GM12878 (cell line): ENCODE data around the gene PPP1R3C. TPM values are rescaled to one million over a fixed set of nuclear protein-coding genes. Genes with fewer than 3 reads are reported as not detected.

Experiments
- ATAC-seq: fragments of 200-7000 bp; cut with Tn5 transposase; 3 replicates; pipeline ENCODE4 v1.9.1; 2020; ENCODE audit warnings: mild to moderate bottlenecking, moderate library complexity
- BruUV-seq: library from RNA; stranded (reverse); fragments of 400-500 nt; replicated peaks from 2 replicates; lab custom pipeline; 2021; lab: Mats Ljungman, UMichigan
- CTCF ChIA-PET: fragments of 300-600 bp; sonication (Branson Sonifier 250); formaldehyde crosslinking; extraction: SDS; loops from one replicate; lab custom pipeline; 2021; ENCODE audit warnings: inconsistent platforms; lab: Yijun Ruan, JAX
- POLR2A ChIA-PET: fragments of 350-600 bp; formaldehyde crosslinking; extraction: SDS; loops from one replicate; lab custom pipeline; 2021; ENCODE audit warnings: inconsistent platforms; lab: Charles Lee
- RAD21 ChIA-PET: fragments of 300-600 bp; sonication (Branson Sonifier 250); formaldehyde crosslinking; loops from one replicate; lab custom pipeline; 2023; ENCODE audit warnings: antibody characterized with exemption; ENCODE audit not compliant: unreplicated experiment; lab: Charles Lee
- SMC1A ChIA-PET: fragments of 300-600 bp; sonication (Branson Sonifier 250); formaldehyde crosslinking; loops from one replicate; lab custom pipeline; 2023; ENCODE audit not compliant: unreplicated experiment, uncharacterized antibody; lab: Charles Lee
- DNase-seq: peaks from one replicate; pipeline ENCODE4 v3.0.0-alpha.2; 2011; ENCODE audit warnings: low read depth, low spot score
- FAIRE-seq: peaks from 3 replicates; lab custom pipeline; 2011; peaks lifted over from hg19 to GRCh38; lab: Jason Lieb, UNC
- H2AFZ ChIP-seq: 2 replicates; pipeline ENCODE4 v1.6.0; 2011; ENCODE audit warnings: low read depth, low read length, control low read depth; ENCODE audit not compliant: control insufficient read depth
- H3K27ac ChIP-seq: 2 replicates; pipeline ENCODE4 v1.5.1; 2011; ENCODE audit warnings: control low read depth; ENCODE audit not compliant: control insufficient read depth, insufficient read depth
- H3K27me3 ChIP-seq, 2 experiments: replicated peaks in 1 of 2; 2 replicates each; pipeline versions ENCODE4 v1.6.0 to v1.6.1; 2011; ENCODE audit warnings: low read length in 1 of 2; ENCODE audit not compliant: control insufficient read depth in 2 of 2, insufficient read depth in 2 of 2
- H3K36me3 ChIP-seq, 2 experiments: 2 replicates each; pipeline ENCODE4 v1.5.1; 2011; ENCODE audit warnings: low read length in 1 of 2; ENCODE audit not compliant: control insufficient read depth in 2 of 2, insufficient read depth in 2 of 2
- H3K4me1 ChIP-seq: 2 replicates; pipeline ENCODE4 v1.6.1; 2011; ENCODE audit warnings: mild to moderate bottlenecking, low read length, moderate library complexity, mixed read lengths; ENCODE audit not compliant: control insufficient read depth, insufficient read depth
- H3K4me2 ChIP-seq: 2 replicates; pipeline ENCODE4 v1.6.0; 2011; ENCODE audit warnings: control low read depth; ENCODE audit not compliant: control insufficient read depth, insufficient read depth
- H3K4me3 ChIP-seq: fragments of 200-600 bp; sonication (generic); 2 replicates; pipeline ENCODE4 v1.5.1; 2016
- H3K79me2 ChIP-seq: 2 replicates; pipeline ENCODE4 v1.6.0; 2011; ENCODE audit warnings: low read length; ENCODE audit not compliant: control insufficient read depth, insufficient read depth
- H3K9ac ChIP-seq: 2 replicates; pipeline ENCODE4 v1.8.0; 2011; ENCODE audit warnings: low read length, control low read depth, mixed read lengths; ENCODE audit not compliant: control insufficient read depth, insufficient read depth
- H3K9me3 ChIP-seq: replicated peaks from 3 replicates; pipeline ENCODE4 v1.5.1; 2011; ENCODE audit warnings: mild to moderate bottlenecking, low read length; ENCODE audit not compliant: control insufficient read depth, insufficient read depth
- H4K20me1 ChIP-seq: 2 replicates; pipeline ENCODE4 v1.6.0; 2011; ENCODE audit not compliant: control insufficient read depth, insufficient read depth
- CREM ChIP-seq: IDR thresholded peaks from 2 replicates; pipeline ENCODE4 v1.6.1; 2014; ENCODE audit warnings: antibody characterized with exemption, low read depth
- HDAC2 ChIP-seq: fragments of 200-600 bp; sonication (generic); IDR thresholded peaks from 2 replicates; pipeline ENCODE4 v1.6.1; 2017
- IKZF1 ChIP-seq: fragments of 450-650 bp; conservative IDR thresholded peaks from 2 replicates; pipeline ENCODE4 v1.6.1; 2017; ENCODE audit warnings: antibody characterized with exemption, mild to moderate bottlenecking
- PKNOX1 ChIP-seq: fragments of 450-650 bp; IDR thresholded peaks from 2 replicates; pipeline ENCODE4 v1.6.1; 2016; ENCODE audit warnings: mild to moderate bottlenecking
- POLR2AphosphoS5 ChIP-seq: IDR thresholded peaks from 2 replicates; pipeline ENCODE4 v1.6.1; 2011; ENCODE audit warnings: mild to moderate bottlenecking, low read length, inconsistent platforms
- WGBS: methylation state at CpG from one replicate; pipeline ENCODE4 v1.1.6; 2016; ENCODE audit warnings: low lambda C conversion rate; ENCODE audit not compliant: insufficient replicate concordance, insufficient coverage; ENCODE audit errors: missing lambda C conversion rate; 5-methylcytosine and 5-hydroxymethylcytosine counted together
- in situ Hi-C: fragments of 300-500 bp; cut with MboI; formaldehyde crosslinking; loops from 9 replicates; pipeline ENCODE4 v1.14.3; 2018; ENCODE audit warnings: mixed read lengths
- intact Hi-C: fragments of 100-400 bp; cut with micrococcal nuclease; formaldehyde crosslinking; loops from one replicate; pipeline ENCODE4 v1.14.2; 2022; ENCODE audit not compliant: unreplicated experiment
- polyA plus RNA-seq, 11 experiments: library from polyadenylated mRNA; depleted of rRNA in 4 of 11; unstranded in 6 of 11; stranded (reverse) in 5 of 11; fragments of >200 nt; fragmentation: Nextera tagmentation in 4 of 11; fragmentation: Illumina TruSeq in 1 of 11; extraction: Ambion mirVana in 4 of 11; extraction: Trizol in 1 of 11; gene quantifications; 1 replicate in 1 of 11; 2 replicates in 10 of 11; pipeline versions ENCODE4 v1.2.1 to v1.2.3, GENCODE V29; 2011 to 2016; ENCODE audit warnings: inconsistent platforms in 2 of 11, missing spikeins in 2 of 11, low read depth in 1 of 11
- total RNA-seq, 4 experiments: library from RNA; depleted of rRNA in 3 of 4; stranded (reverse); fragments of >200 nt in 3 of 4; fragmentation: Illumina TruSeq in 1 of 4; extraction: Trizol in 1 of 4; gene quantifications; 2 replicates each; pipeline versions ENCODE4 v1.2.1 to v1.2.3, GENCODE V29; 2013 to 2021

Gene PPP1R3C
- total and polyA plus RNA-seq, 10 of the 15 experiments (the other 5 are each of a cell fraction or from before 2014, with no cell fraction given): 0.01 to 0.08 (median 0.04) TPM; not detected in 6

- WGBS: 47% methylated on average over 2 of the region's 2 CpGs
- FAIRE-seq (no peak), DNase-seq (no peak), ATAC-seq (no peak)
- Histone ChIP-seq H3K79me2 (no peaks in the 10 kb centered on the region), H3K36me3 (no peaks in the 10 kb centered on the region), H3K27me3 (no peaks in the 10 kb centered on the region), H3K4me3 (no peak overlapping the region), H3K4me2 (no peak overlapping the region), H4K20me1 (no peaks in the 10 kb centered on the region), H2AFZ (no peak overlapping the region), H3K9me3 (no peaks in the 10 kb centered on the region), H3K27ac (no peak overlapping the region), H3K9ac (no peak overlapping the region), H3K4me1 (no peaks in the 10 kb centered on the region)
- POLR2A ChIA-PET: no interaction called here
- SMC1A ChIA-PET: interaction anchor here (0.6 to 0.7 kb wide), 2 partner anchors 40 to 123 kb away, joined by 3 read pairs; no protein-coding TSS in a partner anchor
- CTCF ChIA-PET: interaction anchor here (0.6 to 0.9 kb wide), 2 partner anchors 56 to 65 kb away, joined by 3 read pairs; no protein-coding TSS in a partner anchor
- RAD21 ChIA-PET: no interaction called here
- in situ Hi-C loops (no loop called here), intact Hi-C loops (no loop called here)
- BruUV-seq: no TSS peak
- TF ChIP-seq IKZF1 (no peak), CREM (no peak), HDAC2 (no peak), PKNOX1 (no peak), POLR2AphosphoS5 (no peak)
These were observed 53.4 kb downstream of the PPP1R3C start for GRCh38 chr10:91579329-91579985.

Other genes starting within 250 kb of the PPP1R3C start
- 2.9 and 3.0 TPM in 2 replicates for gene HECTD2, start 222.7 kb downstream of the PPP1R3C start, total RNA-seq (2014; rRNA removed)
- 2.6 and 3.2 TPM in 2 replicates for gene HECTD2, start 222.7 kb downstream of the PPP1R3C start, total RNA-seq (2014; rRNA removed; fragmentation: Illumina TruSeq; extraction: Trizol)
- 2.2 and 2.8 TPM in 2 replicates for gene HECTD2, start 222.7 kb downstream of the PPP1R3C start, total RNA-seq (2021)
- 1.6 and 2.5 TPM in 2 replicates for gene HECTD2, start 222.7 kb downstream of the PPP1R3C start, polyA plus RNA-seq (2011; rRNA removed)
- gene HECTD2, start 222.7 kb downstream of the PPP1R3C start, polyA plus RNA-seq (2014; fragmentation: Illumina TruSeq; extraction: Trizol): 2.2 and 3.3 TPM in 2 replicates
- gene HECTD2, start 222.7 kb downstream of the PPP1R3C start, polyA plus RNA-seq (2014; fragmentation: Nextera tagmentation; extraction: Ambion mirVana): 1 to 10 TPM; 1.2 TPM
- 1.5 and 1.6 TPM in 2 replicates for gene HECTD2, start 222.7 kb downstream of the PPP1R3C start, polyA plus RNA-seq (2014; rRNA removed)
- gene HECTD2, start 222.7 kb downstream of the PPP1R3C start, polyA plus RNA-seq (2016; fragmentation: Nextera tagmentation; extraction: Ambion mirVana): 1 to 10 TPM in 1 of 2 experiments, under 1 TPM in 1; 0.87 to 1.7 TPM
- gene TNKS2, start 165.4 kb upstream of the PPP1R3C start, total RNA-seq (2014; rRNA removed): 9.7 and 10.1 TPM in 2 replicates
- 4.5 and 5.1 TPM in 2 replicates for gene TNKS2, start 165.4 kb upstream of the PPP1R3C start, total RNA-seq (2014; rRNA removed; fragmentation: Illumina TruSeq; extraction: Trizol)
- gene TNKS2, start 165.4 kb upstream of the PPP1R3C start, total RNA-seq (2021): 11.1 and 11.2 TPM in 2 replicates
- gene TNKS2, start 165.4 kb upstream of the PPP1R3C start, polyA plus RNA-seq (2011; rRNA removed): 24.2 and 36.8 TPM in 2 replicates
- 12.3 and 13.9 TPM in 2 replicates for gene TNKS2, start 165.4 kb upstream of the PPP1R3C start, polyA plus RNA-seq (2014; fragmentation: Illumina TruSeq; extraction: Trizol)
- 1 to 10 TPM; 2.9 to 3.0 TPM for gene TNKS2, start 165.4 kb upstream of the PPP1R3C start, polyA plus RNA-seq (2014; fragmentation: Nextera tagmentation; extraction: Ambion mirVana)
- 6.9 and 7.1 TPM in 2 replicates for gene TNKS2, start 165.4 kb upstream of the PPP1R3C start, polyA plus RNA-seq (2014; rRNA removed)
- gene TNKS2, start 165.4 kb upstream of the PPP1R3C start, polyA plus RNA-seq (2016; fragmentation: Nextera tagmentation; extraction: Ambion mirVana): 1 to 10 TPM; 6.6 to 6.7 TPM